Activated T-cell treated with anti-CD3 and anti-CD28 coated beads, Interleukin-2, amount 50 U/mL, for 4 hours (primary cell): Measurements from ENCODE around the gene SEPTIN2. TPM values are rescaled to one million over a fixed set of nuclear protein-coding genes. Genes with fewer than 3 reads are reported as not detected.

Experiments used
- ATAC-seq, 2 donors: fragments of 200-7000 bp; cut with Tn5 transposase; one replicate each; pipeline ENCODE4 v1.10.0; 2021
- DNase-seq: peaks from one replicate; pipeline ENCODE4 v3.0.0-alpha.2; 2020
- H3K27me3 Mint-ChIP-seq: one replicate; pipeline ENCODE4 v1.8.0; 2021; ENCODE audit warnings: low read depth, mixed read lengths
- H3K36me3 Mint-ChIP-seq: one replicate; pipeline ENCODE4 v1.8.0; 2022; ENCODE audit warnings: mixed read lengths; ENCODE audit not compliant: insufficient read depth
- H3K4me1 Mint-ChIP-seq: one replicate; pipeline ENCODE4 v1.8.0; 2021; ENCODE audit warnings: low read depth, mixed read lengths
- H3K4me3 Mint-ChIP-seq: one replicate; pipeline ENCODE4 v1.8.0; 2021; ENCODE audit warnings: mild to moderate bottlenecking, moderate library complexity, mixed read lengths
- H3K9me3 Mint-ChIP-seq: one replicate; pipeline ENCODE4 v1.8.0; 2021; ENCODE audit warnings: mixed read lengths
- total RNA-seq, 3 donors: library from RNA; stranded (reverse); gene quantifications; one replicate each; pipeline ENCODE4 v1.2.1, GENCODE V29; 2021

The SEPTIN2 gene
- 100 to 1,000 TPM; 185 to 215 (median 189) TPM for total RNA-seq

DNA sequence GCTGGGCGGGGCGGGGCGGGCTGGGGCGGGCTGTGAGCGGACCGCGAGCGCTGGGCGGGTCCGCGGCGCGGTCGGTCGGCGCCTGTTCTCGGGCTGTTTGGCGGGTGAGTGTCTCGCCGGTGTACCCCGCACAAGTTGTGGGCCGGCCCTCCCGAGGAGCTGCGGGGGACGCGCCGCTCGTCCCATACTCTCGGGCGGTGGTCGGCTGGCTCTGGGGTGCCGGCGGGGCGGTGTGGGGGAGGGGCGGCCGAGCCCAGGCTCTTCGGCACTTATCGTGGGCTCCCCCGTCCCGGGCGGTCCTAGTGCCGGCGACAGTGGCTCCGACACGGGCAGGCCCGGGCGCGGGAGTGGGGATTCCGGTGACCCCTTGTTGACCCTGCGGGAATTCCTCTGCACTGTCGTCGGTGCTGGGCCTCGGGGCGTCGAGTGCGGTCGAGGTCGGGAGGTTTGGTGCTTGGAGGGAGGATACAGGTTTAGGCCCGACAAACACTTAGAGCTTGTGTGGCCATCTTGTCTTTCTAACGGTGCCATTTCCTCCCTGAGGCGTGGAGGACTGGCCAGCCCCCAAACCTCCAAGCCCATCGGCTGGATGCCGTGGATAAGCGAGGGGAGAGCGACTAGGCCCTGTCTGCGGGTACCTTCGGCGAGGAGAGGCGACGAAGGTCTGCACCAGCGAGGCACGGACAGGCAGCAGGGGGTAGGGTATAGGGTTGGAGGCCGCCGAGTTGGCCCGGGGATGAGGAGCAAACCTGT lies at the start of gene SEPTIN2:
TSS of gene SEPTIN2 (plus strand) at position 47 of the 753 bp plus-strand sequence. CDS start 8,308 bp downstream, outside the sequence.
- Mint-ChIP-seq H3K9me3 (no peaks in the 10 kb centered on the region), H3K4me1 (peaks cover 74% of the 10 kb centered on the region), H3K4me3 (peak within 1 kb of the TSS; percentile 96), H3K36me3 (peaks cover 22% of the 10 kb centered on the region), H3K27me3 (no peaks in the 10 kb centered on the region)
- ATAC-seq = peak; percentile 42 to 47
- DNase-seq = peak; percentile 72

DNA sequence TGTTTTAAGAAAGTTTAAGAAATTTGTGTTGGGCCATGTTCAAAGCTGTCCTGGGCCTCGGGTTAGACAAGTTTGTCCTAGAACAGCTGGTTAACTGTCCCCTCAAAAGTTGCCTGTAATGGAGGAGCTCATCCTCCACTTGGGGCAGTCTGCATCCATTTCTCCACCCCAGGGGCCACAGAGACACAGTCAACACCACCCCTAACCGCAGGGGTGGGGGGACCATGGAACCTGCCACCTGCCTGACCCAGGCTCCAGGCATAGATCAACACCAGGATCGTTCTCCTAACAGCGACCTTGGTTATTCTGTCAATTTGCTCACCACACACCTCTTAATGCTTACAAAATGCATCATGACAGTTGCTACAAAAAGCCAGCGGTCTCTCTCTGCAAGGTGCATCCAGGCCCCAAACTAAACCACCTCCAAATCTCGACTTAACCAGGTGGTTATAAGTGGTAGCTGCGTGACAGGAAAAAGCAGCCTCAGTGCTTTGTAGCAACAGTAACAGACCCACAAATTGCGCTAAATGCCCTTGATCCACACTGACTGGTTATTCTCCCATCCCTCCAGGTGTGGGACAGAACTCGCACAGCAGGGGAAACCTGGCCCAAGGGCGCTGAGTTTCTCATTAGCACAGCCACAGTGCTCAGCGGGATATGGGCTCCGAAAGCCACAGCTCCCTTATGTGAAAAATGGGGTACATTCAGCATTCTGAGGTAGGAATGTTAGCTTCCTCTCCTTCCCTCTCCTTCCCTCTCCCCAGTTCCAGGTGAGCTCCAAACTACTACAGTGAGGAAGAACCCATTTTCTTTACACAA lies 48.3 kb upstream of the SEPTIN2 start:
- DNase-seq = no peak
- Mint-ChIP-seq H3K9me3 (no peaks in the 10 kb centered on the region), H3K4me3 (no peak overlapping the region), H3K36me3 (peaks cover 32% of the 10 kb centered on the region), H3K4me1 (peaks cover 20% of the 10 kb centered on the region), H3K27me3 (no peaks in the 10 kb centered on the region)
- ATAC-seq = no peak

- H3K4me3 Mint-ChIP-seq = no peak overlapping the region
- no peak for DNase-seq
- H3K4me1 Mint-ChIP-seq = peaks cover 23% of the 10 kb centered on the region
- H3K36me3 Mint-ChIP-seq = peaks cover 23% of the 10 kb centered on the region
- no peaks in the 10 kb centered on the region for H3K9me3 Mint-ChIP-seq
- no peak for ATAC-seq
- no peaks in the 10 kb centered on the region for H3K27me3 Mint-ChIP-seq
Measured at GRCh38 chr2:241268306-241268705, 47.4 kb upstream of the SEPTIN2 start.

DNA sequence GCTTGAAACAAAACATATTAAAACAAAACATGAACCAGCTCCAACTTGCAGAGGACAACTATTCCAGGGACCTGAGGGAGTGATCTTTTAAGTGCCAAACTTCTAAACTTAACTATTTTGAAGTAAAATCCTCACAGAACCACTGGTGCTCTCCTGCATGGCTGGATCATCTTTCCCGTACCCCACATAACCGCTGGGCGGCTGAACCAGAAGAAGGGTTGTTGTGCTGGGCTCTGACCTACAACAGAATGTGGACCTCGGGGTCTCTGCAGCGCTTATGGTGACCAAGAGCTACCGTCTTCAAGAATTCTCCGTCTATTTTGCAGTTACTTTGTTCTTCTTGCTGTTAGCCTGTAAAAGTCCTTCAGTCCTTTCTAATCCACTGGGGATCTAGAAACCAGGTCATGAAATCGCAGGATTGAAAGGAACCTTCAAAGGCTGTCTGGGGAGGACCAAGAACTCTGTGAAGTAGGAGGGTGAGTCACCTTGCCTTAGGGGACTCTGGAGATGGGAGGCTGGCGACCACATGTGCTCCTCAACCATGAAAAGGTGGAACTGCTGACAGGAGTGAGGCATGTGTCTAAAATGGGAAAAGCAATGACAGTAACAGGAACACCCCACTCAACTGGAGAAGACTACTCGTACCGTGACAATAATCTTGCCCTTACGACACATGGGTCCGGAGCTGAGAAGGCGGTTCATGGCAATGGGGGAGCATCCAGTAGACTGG lies 46.8 kb upstream of the SEPTIN2 start:
- ATAC-seq (no peak), DNase-seq (no peak)
- H3K4me1 Mint-ChIP-seq = peaks cover 27% of the 10 kb centered on the region
- no peaks in the 10 kb centered on the region for H3K9me3 Mint-ChIP-seq
- no peaks in the 10 kb centered on the region for H3K27me3 Mint-ChIP-seq
- no peak overlapping the region for H3K4me3 Mint-ChIP-seq
- peaks cover 22% of the 10 kb centered on the region for H3K36me3 Mint-ChIP-seq

- no peak for DNase-seq
- no peak for ATAC-seq
- Mint-ChIP-seq H3K27me3 (no peaks in the 10 kb centered on the region), H3K9me3 (no peaks in the 10 kb centered on the region), H3K4me3 (peak overlapping the region; percentile 87), H3K4me1 (peaks cover 32% of the 10 kb centered on the region), H3K36me3 (peaks cover 20% of the 10 kb centered on the region)
Measured at GRCh38 chr2:241269707-241270520, 45.8 kb upstream of the SEPTIN2 start.

DNA sequence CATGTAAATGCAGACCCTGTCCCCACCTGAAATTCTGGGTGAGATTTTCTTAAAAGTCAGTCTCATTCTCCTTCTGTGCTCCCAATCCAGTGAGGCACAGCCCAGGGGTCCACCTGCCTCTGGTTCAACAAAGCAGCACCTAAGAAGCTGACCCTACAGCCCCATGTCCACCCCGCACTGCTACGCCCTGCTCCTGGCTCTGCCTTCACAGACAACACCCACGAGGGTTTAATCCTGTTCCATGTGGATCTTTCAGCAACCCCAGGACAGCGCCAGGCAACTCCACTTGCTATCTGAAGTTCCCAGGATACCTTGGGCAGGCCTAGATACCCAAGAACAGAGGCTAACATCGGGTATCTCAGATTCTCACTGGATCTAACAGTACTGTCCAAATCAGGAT lies 45.2 kb upstream of the SEPTIN2 start:
- H3K9me3 Mint-ChIP-seq = peaks cover 5% of the 10 kb centered on the region
- ATAC-seq (no peak), DNase-seq (no peak)
- H3K4me1 Mint-ChIP-seq = peaks cover 32% of the 10 kb centered on the region
- H3K27me3 Mint-ChIP-seq = no peaks in the 10 kb centered on the region
- H3K4me3 Mint-ChIP-seq = peak overlapping the region; percentile 87
- peaks cover 26% of the 10 kb centered on the region for H3K36me3 Mint-ChIP-seq

GRCh38 chr2:241271706-241272302 lies 43.9 kb upstream of the SEPTIN2 start:
- Mint-ChIP-seq H3K9me3 (peaks cover 15% of the 10 kb centered on the region), H3K27me3 (no peaks in the 10 kb centered on the region), H3K36me3 (peaks cover 21% of the 10 kb centered on the region), H3K4me3 (peak overlapping the region; percentile 87), H3K4me1 (peaks cover 32% of the 10 kb centered on the region)
- ATAC-seq (peak; percentile 69 to 73), DNase-seq (peak; percentile 57)

GRCh38 chr2:241272303-241273209 lies 43.2 kb upstream of the SEPTIN2 start:
- DNase-seq (peak; percentile 42), ATAC-seq (peak; percentile 87 to 89)
- peaks cover 15% of the 10 kb centered on the region for H3K9me3 Mint-ChIP-seq
- H3K4me1 Mint-ChIP-seq = peaks cover 32% of the 10 kb centered on the region
- peaks cover 16% of the 10 kb centered on the region for H3K36me3 Mint-ChIP-seq
- H3K4me3 Mint-ChIP-seq = peak overlapping the region; percentile 72
- no peaks in the 10 kb centered on the region for H3K27me3 Mint-ChIP-seq

DNA sequence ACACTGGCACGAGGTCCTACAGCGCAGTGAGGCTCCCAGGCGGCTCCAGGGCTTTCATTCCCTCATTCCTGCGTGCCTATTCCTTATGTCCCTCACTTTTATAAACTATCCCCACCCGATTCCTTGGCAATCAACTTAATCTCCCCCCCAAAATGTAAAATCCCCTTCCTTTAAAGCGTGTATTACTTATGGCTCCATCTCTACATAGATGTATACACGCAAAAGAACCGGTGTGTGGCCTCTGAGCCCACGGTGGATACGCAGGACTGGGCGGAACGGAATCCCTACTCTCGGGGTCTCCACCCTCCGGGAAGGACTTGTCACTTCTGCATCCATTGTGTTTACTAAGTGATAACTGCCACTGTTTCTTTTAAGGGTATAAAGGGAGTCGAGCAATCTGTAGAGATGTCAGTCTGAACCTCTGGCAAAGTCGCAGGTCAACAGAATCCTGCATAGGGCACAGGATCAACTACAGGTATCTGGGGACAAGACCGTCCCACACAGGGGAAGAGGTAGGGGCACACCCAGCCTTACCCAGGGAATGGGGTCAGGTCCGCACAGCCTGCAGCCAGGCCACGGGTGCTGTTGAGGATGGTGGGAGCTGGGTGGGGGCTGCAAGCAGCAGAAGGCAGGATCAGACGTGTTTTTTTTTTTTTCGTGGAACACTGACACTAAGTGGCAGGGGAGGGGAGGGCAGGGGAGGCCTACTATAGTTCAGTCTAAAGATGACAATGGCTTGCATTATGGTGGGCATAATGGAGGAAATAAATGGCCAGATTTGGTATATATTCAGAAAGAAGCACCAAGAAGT lies 42.3 kb upstream of the SEPTIN2 start:
- ATAC-seq = no peak

DNA sequence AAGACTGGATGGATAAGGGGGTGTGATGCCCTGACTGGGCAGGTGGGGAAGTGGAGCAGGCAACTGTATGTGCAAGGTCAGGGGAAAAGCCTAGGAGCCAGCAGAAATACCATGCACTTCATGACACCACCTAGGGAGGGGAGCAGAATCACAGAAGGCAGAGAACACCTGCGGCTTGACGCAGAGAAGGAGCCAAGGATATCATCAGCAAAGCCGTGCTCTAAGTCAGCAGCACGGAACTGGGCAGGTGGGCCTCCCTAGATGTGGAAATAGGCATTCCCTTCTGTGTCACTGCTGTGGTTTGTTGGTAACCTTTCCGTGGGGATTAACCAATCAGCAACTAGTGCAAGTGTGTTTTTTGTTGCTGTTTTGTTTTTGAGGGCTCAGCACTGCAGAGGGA lies 41.6 kb upstream of the SEPTIN2 start:
- DNase-seq (no peak), ATAC-seq (no peak)
- Mint-ChIP-seq H3K36me3 (peaks cover 10% of the 10 kb centered on the region), H3K4me1 (peaks cover 29% of the 10 kb centered on the region), H3K27me3 (no peaks in the 10 kb centered on the region), H3K9me3 (peaks cover 15% of the 10 kb centered on the region), H3K4me3 (peak overlapping the region; percentile 72)

More for the DNA sequence above, 42.3 kb upstream of the SEPTIN2 start:
- Mint-ChIP-seq H3K36me3 (peaks cover 10% of the 10 kb centered on the region), H3K9me3 (peaks cover 15% of the 10 kb centered on the region), H3K4me1 (peaks cover 31% of the 10 kb centered on the region), H3K27me3 (no peaks in the 10 kb centered on the region), H3K4me3 (peak overlapping the region; percentile 72)
- no peak for DNase-seq

GRCh38 chr2:241275504-241275903 lies 40.2 kb upstream of the SEPTIN2 start:
- Mint-ChIP-seq H3K27me3 (no peaks in the 10 kb centered on the region), H3K36me3 (peaks cover 10% of the 10 kb centered on the region), H3K9me3 (peaks cover 15% of the 10 kb centered on the region), H3K4me1 (peaks cover 29% of the 10 kb centered on the region), H3K4me3 (no peak overlapping the region)
- ATAC-seq = no peak
- DNase-seq = no peak

- H3K4me1 Mint-ChIP-seq = peaks cover 25% of the 10 kb centered on the region
- peaks cover 15% of the 10 kb centered on the region for H3K9me3 Mint-ChIP-seq
- no peak for ATAC-seq
- no peaks in the 10 kb centered on the region for H3K27me3 Mint-ChIP-seq
- peaks cover 10% of the 10 kb centered on the region for H3K36me3 Mint-ChIP-seq
- DNase-seq = no peak
- H3K4me3 Mint-ChIP-seq = no peak overlapping the region
Measured at GRCh38 chr2:241275910-241276309, 39.8 kb upstream of the SEPTIN2 start.
